Lung (tissue), 12 donors: ENCODE results near the gene PPP2R5C. TPM values are rescaled to one million over a fixed set of nuclear protein-coding genes. Genes with fewer than 3 reads are reported as not detected.

Experiments used
- ATAC-seq: fragments of 200-7000 bp; cut with Tn5 transposase; one replicate; pipeline ENCODE4 v1.9.1; 2020; ENCODE audit warnings: moderate number of reproducible peaks; ENCODE audit not compliant: insufficient read depth, low FRiP score
- DNase-seq, 3 donors: peaks; one replicate each; pipeline ENCODE4 v3.0.0-alpha.2; 2013 to 2017
- H3K27ac ChIP-seq, 2 donors: one replicate each; pipeline ENCODE4 v1.5.1; 2013; ENCODE audit warnings: mild to moderate bottlenecking in 2 of 2, moderate library complexity in 2 of 2, control low read depth in 1 of 2, inconsistent platforms in 1 of 2, low read depth in 1 of 2, low read length in 1 of 2
- H3K27me3 ChIP-seq, 3 donors: one replicate each; pipeline ENCODE4 v1.5.1; 2013; ENCODE audit warnings: low read length in 2 of 3; ENCODE audit not compliant: control insufficient read depth in 3 of 3, insufficient read depth in 3 of 3
- H3K36me3 ChIP-seq, 4 donors: one replicate each; pipeline ENCODE4 v1.5.1; 2013; ENCODE audit warnings: low read length in 4 of 4, mild to moderate bottlenecking in 1 of 4, moderate library complexity in 1 of 4; ENCODE audit not compliant: control insufficient read depth in 4 of 4, insufficient read depth in 4 of 4
- H3K4me1 ChIP-seq, 5 donors: one replicate each; pipeline ENCODE4 v1.5.1; 2013; ENCODE audit warnings: low read length in 5 of 5, mild to moderate bottlenecking in 2 of 5, moderate library complexity in 1 of 5; ENCODE audit not compliant: control insufficient read depth in 5 of 5, insufficient read depth in 5 of 5
- H3K4me3 ChIP-seq: one replicate; pipeline ENCODE4 v1.5.1; 2013; ENCODE audit warnings: mild to moderate bottlenecking, control low read depth, moderate library complexity
- H3K9ac ChIP-seq, 2 donors: one replicate each; pipeline ENCODE4 v1.5.1; 2013; ENCODE audit warnings: low read length in 2 of 2, control low read depth in 1 of 2; ENCODE audit not compliant: insufficient read depth in 1 of 2
- H3K9me3 ChIP-seq, 4 donors: one replicate each; pipeline ENCODE4 v1.5.1; 2013; ENCODE audit warnings: low read length in 3 of 4, mild to moderate bottlenecking in 1 of 4, moderate library complexity in 1 of 4; ENCODE audit not compliant: control insufficient read depth in 4 of 4, insufficient read depth in 3 of 4
- WGBS, 2 donors: extraction: QIAGEN DNeasy Blood & Tissue Kit; methylation state at CpG; one replicate each; pipeline ENCODE4 v1.1.7; 2013; 5-methylcytosine and 5-hydroxymethylcytosine counted together
- polyA plus RNA-seq, 2 donors: library from polyadenylated mRNA; stranded (reverse); fragments of 200-250 nt; gene quantifications; one replicate each; pipeline ENCODE4 v1.2.1, GENCODE V29; 2013
- total RNA-seq, 2 donors: library from RNA; depleted of rRNA in 1 of 2; stranded (reverse); fragments of >200 nt in 1 of 2; gene quantifications; one replicate each; pipeline ENCODE4 v1.2.1, GENCODE V29; 2014 to 2021
- TF ChIP-seq, protein P1 (sequence below): IDR thresholded peaks from 2 replicates; pipeline ENCODE4 v1.5.1; 2012; ENCODE audit warnings: mild to moderate bottlenecking; ENCODE audit errors: control extremely low read depth, extremely low read depth
- donor health status: control.
- donor health status: control.
- donor health status: Bipolar disorder and iron deficiency.
- donor health status: healthy.
- donor health status: DM: yes; HTN: yes; CAD: no.

Gene PPP2R5C
- total and polyA plus RNA-seq, 4 donors = 66.6 to 180 (median 126) TPM

GRCh38 chr14:101854366-101854765, 92.9 kb downstream of the PPP2R5C start:
- Histone ChIP-seq H3K4me3 (no peak overlapping the region), H3K27ac (peak overlapping the region; percentile 38 to 74), H3K27me3 (no peaks in the 10 kb centered on the region), H3K36me3 (peaks cover 0 to 4% (median 3%) of the 10 kb centered on the region in 4 donors), H3K9ac (no peak overlapping the region), H3K4me1 (peaks cover 0 to 35% (median 4%) of the 10 kb centered on the region in 5 donors), H3K9me3 (no peaks in the 10 kb centered on the region)
- TF ChIP-seq, protein P1, sequence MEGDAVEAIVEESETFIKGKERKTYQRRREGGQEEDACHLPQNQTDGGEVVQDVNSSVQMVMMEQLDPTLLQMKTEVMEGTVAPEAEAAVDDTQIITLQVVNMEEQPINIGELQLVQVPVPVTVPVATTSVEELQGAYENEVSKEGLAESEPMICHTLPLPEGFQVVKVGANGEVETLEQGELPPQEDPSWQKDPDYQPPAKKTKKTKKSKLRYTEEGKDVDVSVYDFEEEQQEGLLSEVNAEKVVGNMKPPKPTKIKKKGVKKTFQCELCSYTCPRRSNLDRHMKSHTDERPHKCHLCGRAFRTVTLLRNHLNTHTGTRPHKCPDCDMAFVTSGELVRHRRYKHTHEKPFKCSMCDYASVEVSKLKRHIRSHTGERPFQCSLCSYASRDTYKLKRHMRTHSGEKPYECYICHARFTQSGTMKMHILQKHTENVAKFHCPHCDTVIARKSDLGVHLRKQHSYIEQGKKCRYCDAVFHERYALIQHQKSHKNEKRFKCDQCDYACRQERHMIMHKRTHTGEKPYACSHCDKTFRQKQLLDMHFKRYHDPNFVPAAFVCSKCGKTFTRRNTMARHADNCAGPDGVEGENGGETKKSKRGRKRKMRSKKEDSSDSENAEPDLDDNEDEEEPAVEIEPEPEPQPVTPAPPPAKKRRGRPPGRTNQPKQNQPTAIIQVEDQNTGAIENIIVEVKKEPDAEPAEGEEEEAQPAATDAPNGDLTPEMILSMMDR = no peak
- WGBS, 2 donors = 24 to 41% methylated on average over 5 of the region's 5 CpGs
- ATAC-seq = no peak
- DNase-seq = no peak

DNA sequence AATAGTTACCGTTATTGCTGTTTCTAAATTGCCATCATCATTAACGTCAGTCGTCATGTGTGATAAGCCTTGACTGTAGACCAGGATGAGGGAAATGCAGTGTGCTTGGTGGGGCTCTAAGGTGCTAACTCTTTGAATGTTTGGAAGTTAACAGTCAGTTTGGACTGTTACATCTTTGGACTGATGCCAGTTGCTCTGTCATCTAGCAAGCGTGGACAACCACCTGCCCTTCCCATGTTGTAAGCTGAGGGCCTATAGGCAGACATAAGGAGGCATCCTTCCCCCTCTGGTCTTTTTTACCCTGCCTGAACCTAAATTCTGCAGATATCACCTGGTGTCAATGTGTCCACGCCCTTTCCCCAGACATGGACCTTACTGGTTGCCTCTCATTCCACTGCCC, 94.4 kb downstream of the PPP2R5C start:
- Histone ChIP-seq H3K4me1 (peaks cover 0 to 31% (median 0%) of the 10 kb centered on the region in 5 donors), H3K27ac (peak overlapping the region in 1 of 2 donors; percentile 81), H3K9me3 (no peaks in the 10 kb centered on the region), H3K36me3 (peaks cover 0 to 9% (median 6%) of the 10 kb centered on the region in 4 donors), H3K4me3 (no peak overlapping the region), H3K9ac (no peak overlapping the region), H3K27me3 (no peaks in the 10 kb centered on the region)
- WGBS, 2 donors = 73 to 74% methylated on average over 5 of the region's 5 CpGs
- no peak for DNase-seq
- TF ChIP-seq, protein P1 = no peak
- ATAC-seq = no peak

GRCh38 chr14:101856536-101856935, 95.0 kb downstream of the PPP2R5C start:
- Histone ChIP-seq H3K36me3 (peaks cover 0 to 9% (median 6%) of the 10 kb centered on the region in 4 donors), H3K27ac (peak overlapping the region in 1 of 2 donors; percentile 81), H3K4me1 (peaks cover 0 to 31% (median 0%) of the 10 kb centered on the region in 5 donors), H3K9ac (no peak overlapping the region), H3K4me3 (no peak overlapping the region), H3K27me3 (no peaks in the 10 kb centered on the region), H3K9me3 (no peaks in the 10 kb centered on the region)
- 33 to 63% methylated on average over 4 of the region's 4 CpGs for whole genome bisulfite sequencing, 2 donors
- TF ChIP-seq, protein P1 = no peak
- ATAC-seq (no peak), DNase-seq (no peak)

DNA sequence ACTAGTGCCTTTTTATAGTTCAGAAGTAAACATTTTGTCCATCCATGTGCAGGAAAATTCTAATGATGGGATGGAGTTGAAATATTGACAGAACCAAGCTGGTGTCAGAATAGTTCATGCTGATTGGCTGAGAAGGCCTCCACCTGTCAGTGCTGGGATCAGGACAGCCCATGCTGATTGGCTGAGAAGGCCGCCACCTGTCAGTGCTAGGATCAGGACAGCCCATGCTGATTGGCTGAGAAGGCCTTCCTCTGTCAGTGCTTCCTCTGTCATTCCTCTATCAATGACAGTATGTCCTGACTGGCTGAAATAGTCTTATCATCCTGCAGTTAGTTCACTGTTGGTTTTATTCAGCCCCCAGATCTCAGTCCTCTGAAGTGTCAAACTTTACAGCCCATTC, 95.7 kb downstream of the PPP2R5C start:
- Histone ChIP-seq H3K36me3 (peaks cover 0 to 9% (median 6%) of the 10 kb centered on the region in 4 donors), H3K4me1 (peaks cover 0 to 34% (median 0%) of the 10 kb centered on the region in 5 donors), H3K9me3 (no peaks in the 10 kb centered on the region), H3K27ac (peak overlapping the region in 1 of 2 donors; percentile 39), H3K4me3 (no peak overlapping the region), H3K27me3 (no peaks in the 10 kb centered on the region), H3K9ac (no peak overlapping the region)
- DNase-seq (no peak), ATAC-seq (no peak)
- TF ChIP-seq, protein P1 = no peak
- 94 to 100% methylated on average over 1 of the region's 1 CpG for WGBS, 2 donors
